Gastroesophageal sphincter (tissue), 4 donors: ENCODE results near the gene DEDD2. TPM values are rescaled to one million over a fixed set of nuclear protein-coding genes. Genes with fewer than 3 reads are reported as not detected.

ENCODE experiments used
- ATAC-seq: fragments of 150-250 bp; one replicate; pipeline ENCODE4 v1.9.1; 2016; ENCODE audit warnings: mild to moderate bottlenecking, moderate library complexity
- H3K27ac ChIP-seq, 4 donors: fragments of 200-600 bp; sonication (generic) in 3 of 4; 1 replicate in 3 of 4; 2 replicates in 1 of 4; pipeline ENCODE4 v1.5.1; 2016 to 2019
- H3K27me3 ChIP-seq: fragments of 200-600 bp; sonication (generic); one replicate; pipeline ENCODE4 v1.5.1; 2019
- H3K36me3 ChIP-seq, 2 donors: fragments of 200-600 bp; sonication (generic); one replicate each; pipeline ENCODE4 v1.5.1; 2019; ENCODE audit warnings: control low read depth in 1 of 2
- H3K4me1 ChIP-seq, 3 donors: fragments of 200-600 bp; sonication (generic); 1 replicate in 2 of 3; 2 replicates in 1 of 3; pipeline ENCODE4 v1.5.1; 2016 to 2019; ENCODE audit warnings: control low read depth in 2 of 3
- H3K4me3 ChIP-seq, 2 donors: fragments of 200-600 bp; sonication (generic); one replicate each; pipeline ENCODE4 v1.5.1; 2019; ENCODE audit warnings: mild to moderate bottlenecking in 1 of 2, moderate library complexity in 1 of 2
- H3K9me3 ChIP-seq, 3 donors: fragments of 200-600 bp; sonication (generic); one replicate each; pipeline ENCODE4 v1.5.1; 2017 to 2019; ENCODE audit warnings: control low read depth in 2 of 3
- EP300 ChIP-seq: sonication (generic); formaldehyde crosslinking; IDR thresholded peaks from one replicate; pipeline ENCODE4 v1.6.1; 2017; ENCODE audit warnings: antibody characterized with exemption, mild to moderate bottlenecking
- POLR2A ChIP-seq, 2 donors: fragments of 450-650 bp; IDR thresholded peaks; one replicate each; pipeline ENCODE4 v1.6.1; 2017; ENCODE audit warnings: antibody characterized with exemption in 2 of 2, mild to moderate bottlenecking in 2 of 2, moderate library complexity in 1 of 2
- POLR2AphosphoS5 ChIP-seq: sonication (generic); formaldehyde crosslinking; IDR thresholded peaks from one replicate; pipeline ENCODE4 v1.6.1; 2017; ENCODE audit warnings: antibody characterized with exemption
- WGBS, 2 donors: methylation state at CpG; one replicate each; pipeline ENCODE4 v1.1.5; 2018; ENCODE audit warnings: low coverage in 1 of 2; 5-methylcytosine and 5-hydroxymethylcytosine counted together
- total RNA-seq, 4 donors: library from RNA; depleted of rRNA; stranded (reverse); fragments of >200 nt; gene quantifications; one replicate each; pipeline ENCODE4 v1.1.0, GENCODE V29; 2016
- TF ChIP-seq, protein P1 (sequence below), 4 experiments: fragments of 200-600 bp in 2 of 4; fragments of 450-650 bp in 2 of 4; sonication (generic) in 1 of 4; IDR thresholded peaks; one replicate each; pipeline ENCODE4 v1.5.1; 2017 to 2019; ENCODE audit warnings: antibody characterized with exemption in 4 of 4, mild to moderate bottlenecking in 2 of 4, moderate library complexity in 2 of 4

DEDD2 gene
- total RNA-seq, 4 donors from 2014 or later: 31.1 to 39.3 (median 33.4) TPM

DNA sequence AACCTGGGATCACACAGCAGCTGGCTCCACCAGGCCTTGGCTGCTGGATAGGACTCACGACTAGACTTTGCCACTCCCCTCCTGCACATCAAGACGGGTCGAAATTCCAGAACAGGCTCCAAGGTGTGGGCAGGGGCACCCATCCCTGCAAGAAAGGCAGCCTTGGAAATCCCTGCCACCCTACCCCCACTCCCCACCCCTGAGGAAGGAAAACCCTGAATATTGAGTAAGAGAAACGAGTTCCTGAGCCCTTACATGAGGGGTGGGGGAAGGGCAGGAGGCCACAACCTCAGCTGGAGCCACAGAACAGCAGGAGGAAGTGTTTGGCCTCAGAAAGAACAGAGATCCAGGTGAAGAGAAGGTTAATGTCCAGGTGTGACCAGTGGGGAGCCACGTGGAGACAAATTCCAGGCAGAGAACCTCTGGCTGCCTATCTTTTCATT, 20.1 kb downstream of the DEDD2 start:
- no peak for TF ChIP-seq POLR2AphosphoS5
- no peak for TF ChIP-seq POLR2A (IDR thresholded peaks at IDR 0.05)
- TF ChIP-seq, protein P1, sequence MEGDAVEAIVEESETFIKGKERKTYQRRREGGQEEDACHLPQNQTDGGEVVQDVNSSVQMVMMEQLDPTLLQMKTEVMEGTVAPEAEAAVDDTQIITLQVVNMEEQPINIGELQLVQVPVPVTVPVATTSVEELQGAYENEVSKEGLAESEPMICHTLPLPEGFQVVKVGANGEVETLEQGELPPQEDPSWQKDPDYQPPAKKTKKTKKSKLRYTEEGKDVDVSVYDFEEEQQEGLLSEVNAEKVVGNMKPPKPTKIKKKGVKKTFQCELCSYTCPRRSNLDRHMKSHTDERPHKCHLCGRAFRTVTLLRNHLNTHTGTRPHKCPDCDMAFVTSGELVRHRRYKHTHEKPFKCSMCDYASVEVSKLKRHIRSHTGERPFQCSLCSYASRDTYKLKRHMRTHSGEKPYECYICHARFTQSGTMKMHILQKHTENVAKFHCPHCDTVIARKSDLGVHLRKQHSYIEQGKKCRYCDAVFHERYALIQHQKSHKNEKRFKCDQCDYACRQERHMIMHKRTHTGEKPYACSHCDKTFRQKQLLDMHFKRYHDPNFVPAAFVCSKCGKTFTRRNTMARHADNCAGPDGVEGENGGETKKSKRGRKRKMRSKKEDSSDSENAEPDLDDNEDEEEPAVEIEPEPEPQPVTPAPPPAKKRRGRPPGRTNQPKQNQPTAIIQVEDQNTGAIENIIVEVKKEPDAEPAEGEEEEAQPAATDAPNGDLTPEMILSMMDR (IDR thresholded peaks at IDR 0.05): no peak
- TF ChIP-seq EP300: no peak
- Histone ChIP-seq H3K4me3 (no peak overlapping the region), H3K27ac (no peak overlapping the region), H3K36me3 (peaks cover 0 to 60% of the 10 kb centered on the region in 2 donors), H3K4me1 (peaks cover 0 to 9% (median 5%) of the 10 kb centered on the region in 3 donors), H3K9me3 (no peaks in the 10 kb centered on the region), H3K27me3 (no peaks in the 10 kb centered on the region)
- 40% methylated on average over 2 of the region's 5 CpGs; no CpG with 5 or more reads in 1 of the 2 donors for WGBS, 2 donors
- no peak for ATAC-seq

- 89 to 95% methylated on average over 12 to 22 of the region's 47 CpGs for WGBS, 2 donors
- no peaks in the 10 kb centered on the region for H3K9me3 ChIP-seq
- H3K4me3 ChIP-seq: no peak overlapping the region
- no peak overlapping the region for H3K27ac ChIP-seq
- H3K36me3 ChIP-seq: peaks cover 0 to 49% of the 10 kb centered on the region in 2 donors
- TF ChIP-seq EP300 (no peak), POLR2AphosphoS5 (no peak)
- TF ChIP-seq, protein P1 (IDR thresholded peaks at IDR 0.05): no peak
- peaks cover 0 to 9% (median 5%) of the 10 kb centered on the region in 3 donors for H3K4me1 ChIP-seq
- no peaks in the 10 kb centered on the region for H3K27me3 ChIP-seq
- no peak for ATAC-seq
Observed at GRCh38 chr19:42196011-42197001, 21.2 kb downstream of the DEDD2 start.

GRCh38 chr19:42193706-42194105, 23.8 kb downstream of the DEDD2 start:
- H3K4me1 ChIP-seq: peaks cover 0 to under 1% (median 0%) of the 10 kb centered on the region in 3 donors
- no peaks in the 10 kb centered on the region for H3K9me3 ChIP-seq
- WGBS, 2 donors: 49 to 57% methylated on average over 3 of the region's 3 CpGs
- H3K27me3 ChIP-seq: no peaks in the 10 kb centered on the region
- no peak overlapping the region for H3K4me3 ChIP-seq
- no peak for TF ChIP-seq POLR2A (IDR thresholded peaks at IDR 0.05)
- TF ChIP-seq, protein P1 (IDR thresholded peaks at IDR 0.05): no peak
- TF ChIP-seq EP300: no peak
- no peak for TF ChIP-seq POLR2AphosphoS5
- H3K36me3 ChIP-seq: peaks cover 0 to 23% of the 10 kb centered on the region in 2 donors
- ATAC-seq: no peak
- no peak overlapping the region for H3K27ac ChIP-seq

DNA sequence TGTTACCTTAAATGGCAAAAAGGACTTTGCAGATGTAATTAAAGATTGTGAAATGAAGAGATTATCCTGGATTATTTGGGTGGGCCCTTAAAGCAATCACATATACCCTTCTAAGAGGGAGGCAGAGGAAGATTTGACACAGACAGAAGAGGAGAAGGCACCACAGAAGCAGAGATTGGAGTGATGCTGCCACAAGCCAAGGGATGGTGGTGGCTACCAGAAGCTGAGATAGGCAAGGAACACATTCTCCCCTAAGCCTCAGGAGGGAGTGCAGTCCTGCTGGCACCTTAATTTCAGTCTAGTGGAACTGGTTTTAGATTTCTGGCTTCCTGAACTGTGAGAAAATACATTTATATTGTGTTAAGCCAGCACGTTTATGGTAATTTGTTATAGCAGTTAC, 24.2 kb downstream of the DEDD2 start:
- H3K4me3 ChIP-seq: no peak overlapping the region
- H3K27ac ChIP-seq: no peak overlapping the region
- H3K27me3 ChIP-seq: no peaks in the 10 kb centered on the region
- H3K4me1 ChIP-seq: no peaks in the 10 kb centered on the region
- ATAC-seq: no peak
- TF ChIP-seq EP300 (no peak), POLR2AphosphoS5 (no peak), POLR2A (IDR thresholded peaks at IDR 0.05) (no peak)
- TF ChIP-seq, protein P1 (IDR thresholded peaks at IDR 0.05): no peak
- WGBS, 2 donors: 30 to 78% methylated on average over 1 of the region's 1 CpG
- no peaks in the 10 kb centered on the region for H3K9me3 ChIP-seq
- H3K36me3 ChIP-seq: peaks cover 0 to 19% of the 10 kb centered on the region in 2 donors
